ENCODE results near the gene SLC6A9.

Gene SLC6A9

DNA sequence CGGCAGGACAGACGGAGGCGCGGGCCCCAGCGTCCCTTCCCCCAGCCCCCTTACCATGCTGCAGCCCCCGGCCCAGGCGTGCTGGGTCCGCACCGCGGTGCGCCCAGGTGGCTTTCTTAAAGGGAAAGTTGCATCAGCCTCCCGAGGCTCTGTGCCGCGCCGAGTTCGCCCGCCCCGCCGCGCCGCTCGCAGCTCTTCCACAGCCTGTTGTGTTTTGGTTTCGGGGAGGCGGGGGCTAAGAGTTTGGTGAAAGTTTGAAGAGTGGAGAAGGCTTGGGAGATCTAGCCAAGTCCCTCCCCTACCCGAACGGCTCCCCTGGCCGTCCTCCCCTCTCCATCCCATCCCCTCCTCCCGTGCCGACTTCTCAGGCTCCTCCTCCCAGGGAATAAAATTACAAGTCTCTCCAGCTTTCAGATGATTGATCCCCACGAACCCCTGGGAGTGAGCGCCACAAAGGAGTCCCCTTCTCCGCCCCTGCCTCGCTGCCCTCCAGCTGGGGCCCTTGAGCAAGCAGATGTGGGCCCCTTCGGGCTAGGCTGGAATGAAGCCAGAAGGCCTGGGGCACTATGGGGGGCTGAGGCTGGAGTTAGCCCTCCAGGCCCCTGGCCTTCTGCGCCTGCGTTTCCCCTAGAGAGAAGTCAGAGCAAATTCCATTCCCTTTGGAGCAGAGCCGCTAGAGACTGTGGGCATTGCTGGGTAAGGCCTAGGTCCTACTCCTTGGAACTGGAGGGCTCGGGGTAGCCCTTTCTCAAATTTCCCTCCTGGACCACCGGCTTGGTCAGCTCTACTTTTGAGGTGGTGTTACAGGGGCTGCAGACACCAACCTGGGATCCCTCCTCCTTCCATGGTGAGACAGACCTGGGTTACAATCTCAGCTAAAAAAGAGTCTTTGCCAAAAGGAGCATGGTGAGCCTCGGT is at the start of gene SLC6A9:
Gene SLC6A9 (minus strand): TSS at position 211 of the 918 bp plus-strand sequence. CDS start 7,185 bp downstream, outside the sequence.
- H3K4me3 Mint-ChIP-seq, result peak within 1 kb of the TSS; percentile 89 to 92
- peaks cover 52% of the 10 kb centered on the region for H3K4me1 Mint-ChIP-seq
- ATAC-seq, result peak; percentile 30
- DNase-seq, result peak; percentile 57 to 66
- no peaks in the 10 kb centered on the region for H3K9me3 Mint-ChIP-seq
- peak within 1 kb of the TSS; percentile 97 to 99 for H3K27ac Mint-ChIP-seq
- no peaks in the 10 kb centered on the region for H3K27me3 Mint-ChIP-seq

DNA sequence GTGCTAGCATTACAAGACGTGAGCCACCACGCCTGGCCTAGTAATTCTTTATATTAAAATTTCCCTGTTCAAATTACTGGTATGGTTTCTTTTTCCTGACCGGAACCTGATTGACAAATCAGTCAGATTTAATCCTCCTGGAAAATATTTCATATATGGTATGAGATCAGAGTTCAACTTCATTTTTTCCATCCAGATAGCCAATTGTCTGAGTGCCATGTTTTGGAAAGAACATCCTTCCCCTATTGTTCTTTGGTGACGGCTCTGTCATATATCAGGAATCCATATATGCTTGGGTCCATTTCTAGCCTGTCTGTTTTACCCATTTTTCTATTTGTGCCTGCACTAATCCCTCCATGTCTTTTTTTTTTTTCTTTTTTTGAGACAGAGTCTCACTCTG is 48.3 kb upstream of the SLC6A9 start:
- Mint-ChIP-seq H3K9me3 (no peaks in the 10 kb centered on the region), H3K4me3 (no peak overlapping the region), H3K27me3 (peaks cover 18% of the 10 kb centered on the region), H3K27ac (no peak overlapping the region), H3K4me1 (no peaks in the 10 kb centered on the region)
- no peak for ATAC-seq
- no peak for DNase-seq

DNA sequence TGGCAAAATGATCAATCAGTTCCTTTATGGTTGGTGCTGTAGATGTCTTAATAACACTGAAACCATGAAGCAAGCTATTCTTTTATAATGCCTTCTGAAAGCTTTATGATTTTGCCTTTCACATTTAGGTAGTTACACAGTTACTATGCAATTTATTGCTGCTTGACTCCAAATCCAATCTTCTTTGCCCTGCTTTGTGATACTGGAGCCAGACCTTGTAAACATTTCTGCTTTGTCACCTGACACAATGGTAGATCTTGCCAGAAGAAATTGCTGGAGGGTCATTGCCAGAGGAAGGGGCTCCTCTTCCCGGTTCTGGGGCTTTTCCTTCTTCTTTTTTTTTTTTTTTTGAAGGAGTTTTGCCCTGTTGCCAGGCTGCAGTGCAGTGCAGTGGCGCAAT is 46.8 kb upstream of the SLC6A9 start:
- peaks cover 18% of the 10 kb centered on the region for H3K27me3 Mint-ChIP-seq
- H3K27ac Mint-ChIP-seq, result peak overlapping the region in 1 of 2 donors; percentile 55
- no peak overlapping the region for H3K4me3 Mint-ChIP-seq
- ATAC-seq (no peak), DNase-seq (no peak)
- no peaks in the 10 kb centered on the region for H3K4me1 Mint-ChIP-seq
- H3K9me3 Mint-ChIP-seq, result no peaks in the 10 kb centered on the region

DNA sequence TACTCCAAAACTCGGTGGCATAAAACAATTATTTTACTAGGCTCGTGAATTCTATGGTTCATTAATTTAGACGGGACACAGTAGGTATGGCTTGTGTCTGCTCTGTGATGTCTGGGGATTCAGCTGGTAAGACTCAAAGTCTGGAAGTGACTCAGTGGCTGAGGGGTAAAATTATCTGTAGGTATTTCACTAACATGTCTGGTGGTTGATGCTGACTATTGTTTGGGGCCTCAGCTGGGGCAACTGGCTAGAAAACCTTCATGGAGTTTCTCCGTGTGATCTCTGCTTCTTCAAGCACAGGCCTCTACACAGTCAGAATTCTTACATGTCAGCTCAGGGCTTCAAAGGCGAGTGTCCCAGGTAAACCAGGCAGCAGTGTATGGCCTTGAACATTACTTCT is 46.2 kb upstream of the SLC6A9 start:
- peaks cover 18% of the 10 kb centered on the region for H3K27me3 Mint-ChIP-seq
- ATAC-seq (no peak), DNase-seq (no peak)
- no peak overlapping the region for H3K4me3 Mint-ChIP-seq
- H3K9me3 Mint-ChIP-seq, result no peaks in the 10 kb centered on the region
- peak overlapping the region in 1 of 2 donors; percentile 30 for H3K27ac Mint-ChIP-seq
- H3K4me1 Mint-ChIP-seq, result no peaks in the 10 kb centered on the region

DNA sequence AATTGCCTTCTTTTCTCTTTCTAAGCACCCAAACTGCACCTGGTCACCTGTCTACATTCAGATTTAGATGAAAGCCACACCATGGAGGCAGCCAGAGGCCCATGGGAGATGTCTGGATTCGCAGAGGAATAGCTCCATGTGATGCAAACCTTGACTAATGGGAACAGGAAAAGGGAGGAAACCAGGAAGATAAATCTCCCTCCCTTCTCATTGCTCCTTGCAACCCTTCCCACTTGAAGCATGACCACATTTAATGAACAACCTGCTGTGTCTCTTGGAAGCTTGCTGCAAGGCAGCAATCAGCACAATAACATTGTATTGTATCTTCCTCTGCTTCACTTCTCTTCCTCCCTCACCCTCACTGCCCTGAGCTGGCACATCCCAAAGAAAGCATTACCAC is 44.8 kb upstream of the SLC6A9 start:
- H3K4me3 Mint-ChIP-seq, result no peak overlapping the region
- H3K27ac Mint-ChIP-seq, result no peak overlapping the region
- peaks cover 6% of the 10 kb centered on the region for H3K4me1 Mint-ChIP-seq
- H3K9me3 Mint-ChIP-seq, result no peaks in the 10 kb centered on the region
- peaks cover 25% of the 10 kb centered on the region for H3K27me3 Mint-ChIP-seq
- DNase-seq (no peak), ATAC-seq (no peak)

DNA sequence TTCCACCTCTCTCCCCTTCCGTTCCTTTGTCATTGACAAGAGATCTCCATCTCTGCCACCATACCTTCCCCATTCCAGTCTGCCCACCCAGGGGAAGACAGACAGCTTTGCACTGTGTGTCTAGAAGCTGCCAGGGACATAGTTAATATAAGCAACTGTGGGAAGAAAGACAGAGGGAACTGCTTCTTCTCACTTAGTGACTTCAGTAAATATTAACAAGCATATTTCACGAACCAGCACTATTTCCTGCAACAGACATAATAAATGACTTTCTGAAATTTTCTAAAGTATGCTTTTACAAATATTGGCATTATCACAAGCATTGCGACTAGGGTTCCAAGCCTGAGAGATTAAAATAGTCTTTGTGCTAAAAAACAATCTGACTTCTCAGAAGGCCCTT is 43.2 kb upstream of the SLC6A9 start:
- Mint-ChIP-seq H3K4me1 (peaks cover 6% of the 10 kb centered on the region), H3K27ac (no peak overlapping the region), H3K27me3 (peaks cover 28% of the 10 kb centered on the region), H3K9me3 (no peaks in the 10 kb centered on the region), H3K4me3 (no peak overlapping the region)
- ATAC-seq (no peak), DNase-seq (no peak)

DNA sequence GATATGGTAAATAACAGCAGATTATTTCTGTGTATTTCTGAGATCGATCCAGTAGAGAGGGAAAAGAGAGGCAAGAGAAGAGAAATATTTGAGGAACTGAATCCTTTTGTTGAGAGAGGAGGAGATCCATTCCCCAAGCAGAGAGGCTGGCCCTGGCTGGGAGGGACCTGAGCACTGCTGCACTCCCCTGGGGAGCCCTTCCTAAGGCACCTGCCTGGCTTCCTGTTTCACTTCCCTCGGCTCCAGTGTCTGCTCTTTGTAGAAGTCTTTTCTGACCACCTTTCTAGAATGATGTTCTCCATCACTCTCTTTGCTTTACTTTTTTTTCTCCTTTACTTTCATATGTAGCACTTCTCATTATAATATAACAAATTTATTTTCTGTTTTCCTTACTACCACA is 42.3 kb upstream of the SLC6A9 start:
- DNase-seq, result no peak
- Mint-ChIP-seq H3K4me3 (no peak overlapping the region), H3K4me1 (peaks cover 6% of the 10 kb centered on the region), H3K9me3 (no peaks in the 10 kb centered on the region), H3K27ac (no peak overlapping the region), H3K27me3 (peaks cover 22% of the 10 kb centered on the region)
- no peak for ATAC-seq

DNA sequence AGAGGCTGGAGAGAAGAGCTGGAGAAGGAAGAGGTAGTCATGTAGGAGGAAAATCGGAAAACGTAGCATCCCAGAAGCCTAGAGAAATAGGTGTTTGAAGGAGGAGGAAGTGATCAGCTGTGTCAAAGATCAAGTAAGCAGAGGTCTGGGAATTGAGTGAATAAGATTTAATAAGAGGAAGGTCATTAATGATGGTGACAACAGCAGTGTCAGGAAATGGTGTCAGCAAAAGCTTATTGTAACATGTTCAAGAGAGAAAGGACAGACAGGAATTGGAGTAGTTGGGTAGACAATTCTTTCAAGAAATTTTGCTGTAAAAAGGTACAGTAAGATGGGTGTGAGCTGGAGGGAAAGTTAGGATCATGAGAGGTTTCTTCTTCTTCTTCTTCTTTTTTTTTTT is 41.6 kb upstream of the SLC6A9 start:
- DNase-seq, result no peak
- no peak overlapping the region for H3K27ac Mint-ChIP-seq
- no peaks in the 10 kb centered on the region for H3K9me3 Mint-ChIP-seq
- no peak for ATAC-seq
- H3K27me3 Mint-ChIP-seq, result peaks cover 17% of the 10 kb centered on the region
- H3K4me3 Mint-ChIP-seq, result no peak overlapping the region
- peaks cover 6% of the 10 kb centered on the region for H3K4me1 Mint-ChIP-seq

DNA sequence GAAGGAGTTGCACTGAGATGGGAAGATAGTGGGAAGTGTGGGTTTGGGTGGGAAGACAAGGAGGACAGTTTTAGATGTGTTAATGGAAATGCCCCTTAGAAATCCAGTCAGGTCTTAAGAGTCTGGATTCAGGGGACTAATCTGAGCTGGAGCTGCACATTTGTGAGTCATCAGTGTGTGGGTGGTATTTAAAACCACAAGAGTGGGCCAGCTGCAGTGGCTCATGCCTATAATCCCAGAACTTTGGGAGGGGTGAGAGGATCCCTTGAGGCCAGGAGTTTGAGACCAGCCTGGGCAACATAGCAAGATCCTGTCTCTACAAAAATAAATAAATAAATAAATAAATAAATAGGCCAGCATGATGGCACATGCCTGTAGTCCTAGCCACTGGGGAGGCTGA is 40.9 kb upstream of the SLC6A9 start:
- Mint-ChIP-seq H3K27ac (no peak overlapping the region), H3K4me3 (no peak overlapping the region), H3K4me1 (peaks cover 6% of the 10 kb centered on the region), H3K27me3 (peaks cover 22% of the 10 kb centered on the region), H3K9me3 (no peaks in the 10 kb centered on the region)
- ATAC-seq (no peak), DNase-seq (no peak)

DNA sequence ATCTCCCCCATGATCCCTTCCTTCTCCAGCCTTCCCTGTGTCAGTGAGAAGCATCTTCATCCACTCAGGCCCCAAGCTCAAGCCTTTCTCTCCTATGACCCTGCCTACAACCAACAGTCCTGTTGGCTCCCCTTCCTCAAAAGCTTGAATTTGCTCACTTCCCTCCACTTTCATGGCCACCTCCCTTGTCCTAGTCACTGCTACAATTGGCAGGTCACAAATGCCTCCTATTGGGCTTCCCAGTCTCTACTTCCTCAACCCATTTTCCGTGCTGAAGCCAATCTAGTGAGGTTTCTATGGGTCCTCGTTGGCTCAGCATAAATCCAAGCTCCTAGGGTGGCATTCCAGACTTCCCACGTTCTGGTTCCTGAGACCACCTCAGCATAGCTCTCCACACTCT is 40.2 kb upstream of the SLC6A9 start:
- Mint-ChIP-seq H3K4me3 (no peak overlapping the region), H3K4me1 (peaks cover 6% of the 10 kb centered on the region), H3K9me3 (no peaks in the 10 kb centered on the region), H3K27me3 (peaks cover 24% of the 10 kb centered on the region), H3K27ac (peak overlapping the region in 1 of 2 donors; percentile 1)
- DNase-seq (no peak), ATAC-seq (no peak)

DNA sequence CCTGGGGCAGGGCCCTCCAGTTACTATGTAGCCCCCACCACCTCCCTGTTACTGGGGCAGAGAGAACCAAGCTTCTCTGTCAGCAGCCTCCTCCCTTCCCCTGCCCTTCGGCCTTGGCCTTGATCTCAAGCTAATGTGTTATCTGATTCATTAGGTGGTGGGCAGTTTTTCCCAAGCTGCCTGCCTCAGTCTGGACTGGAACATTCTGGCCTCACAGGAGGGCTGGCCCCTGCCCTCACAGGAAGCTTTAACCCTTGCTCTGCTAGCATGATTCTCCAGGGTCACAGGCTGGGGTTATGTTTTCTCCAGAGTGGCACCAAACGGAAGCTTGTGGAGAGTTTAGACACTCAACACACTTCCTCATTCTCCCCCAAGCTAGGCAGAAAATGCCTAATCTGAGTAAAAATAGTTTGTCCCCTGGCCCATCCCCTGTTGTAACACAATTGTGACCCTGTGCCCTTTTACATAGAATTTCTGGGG is 37.2 kb upstream of the SLC6A9 start:
- Mint-ChIP-seq H3K27ac (no peak overlapping the region), H3K4me3 (no peak overlapping the region), H3K27me3 (peaks cover 24% of the 10 kb centered on the region), H3K4me1 (peaks cover 6% of the 10 kb centered on the region), H3K9me3 (no peaks in the 10 kb centered on the region)
- no peak for DNase-seq
- no peak for ATAC-seq

DNA sequence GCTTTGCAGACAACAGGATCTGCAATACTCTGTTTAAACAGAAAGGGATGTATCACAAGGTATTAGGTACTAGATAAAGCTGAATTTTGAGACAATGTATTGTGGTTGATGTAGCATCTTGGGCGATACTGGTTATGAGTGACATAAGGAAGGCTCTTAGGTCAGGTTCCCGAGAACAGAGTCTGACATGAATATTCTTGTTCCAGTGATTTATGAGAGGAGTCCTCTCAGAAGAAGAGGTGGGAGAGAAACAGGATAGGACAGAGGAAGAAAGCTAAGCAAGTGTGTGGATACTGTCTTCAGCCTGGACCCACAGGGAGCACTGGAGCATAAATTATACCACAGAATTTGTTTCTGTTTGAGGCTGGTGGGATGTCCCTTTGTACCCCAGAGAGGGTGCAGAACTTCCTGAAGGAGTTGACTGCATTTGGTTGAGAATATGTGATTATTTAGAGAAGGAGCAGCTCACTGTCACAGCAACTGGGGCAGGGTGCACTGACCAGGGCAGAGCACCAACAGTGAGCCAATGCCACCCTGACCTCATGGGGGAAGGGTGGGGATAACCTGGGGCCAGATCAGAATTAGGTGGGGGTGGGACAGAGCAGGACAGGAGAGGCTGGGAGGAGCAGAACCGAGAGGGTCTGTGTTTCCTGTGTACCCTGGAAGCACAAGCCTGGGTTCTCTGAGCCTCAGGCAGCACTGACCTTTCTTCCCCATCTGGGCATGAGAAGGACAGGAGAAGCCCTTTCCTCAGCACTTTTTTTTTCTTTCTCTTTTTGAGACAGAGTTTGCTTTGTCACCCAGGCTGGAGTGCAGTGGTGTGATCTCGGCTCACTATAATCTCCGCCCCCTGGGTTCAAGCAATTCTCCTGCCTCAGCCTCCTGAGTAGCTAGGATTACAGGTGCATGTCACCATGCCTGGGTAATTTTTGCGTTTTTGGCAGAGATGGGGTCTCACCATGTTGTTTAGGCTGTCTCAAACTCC is 36.3 kb upstream of the SLC6A9 start:
- DNase-seq, result no peak
- no peak overlapping the region for H3K4me3 Mint-ChIP-seq
- peaks cover 25% of the 10 kb centered on the region for H3K27me3 Mint-ChIP-seq
- no peak for ATAC-seq
- H3K4me1 Mint-ChIP-seq, result peaks cover 6% of the 10 kb centered on the region
- H3K27ac Mint-ChIP-seq, result no peak overlapping the region
- no peaks in the 10 kb centered on the region for H3K9me3 Mint-ChIP-seq

DNA sequence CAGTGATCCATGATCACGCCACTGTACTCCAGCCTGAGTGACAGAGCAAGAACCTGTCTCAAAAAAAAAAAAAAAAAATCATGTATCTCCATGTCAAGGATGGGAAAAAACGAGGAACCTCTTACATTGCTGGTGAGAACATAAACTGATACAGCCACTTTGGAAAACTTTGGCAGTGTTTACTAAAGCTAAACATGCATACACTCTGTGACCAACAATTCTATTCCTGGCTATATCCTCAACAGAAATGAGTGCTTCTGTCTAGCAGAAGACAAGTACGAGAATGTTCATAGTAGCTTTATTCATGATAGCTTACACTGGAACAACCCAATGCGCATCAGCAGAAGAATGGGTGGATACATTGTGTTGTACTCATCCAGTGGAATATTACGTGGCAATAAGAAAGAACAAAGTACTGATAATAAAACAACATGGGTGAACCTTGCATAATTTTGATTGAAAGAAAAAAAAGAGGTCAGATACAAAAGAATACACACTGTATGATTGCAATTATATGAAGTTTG is 31.5 kb upstream of the SLC6A9 start:
- Mint-ChIP-seq H3K27ac (no peak overlapping the region), H3K4me1 (no peaks in the 10 kb centered on the region), H3K27me3 (peaks cover 15% of the 10 kb centered on the region), H3K4me3 (no peak overlapping the region), H3K9me3 (no peaks in the 10 kb centered on the region)
- no peak for DNase-seq
- ATAC-seq, result no peak

DNA sequence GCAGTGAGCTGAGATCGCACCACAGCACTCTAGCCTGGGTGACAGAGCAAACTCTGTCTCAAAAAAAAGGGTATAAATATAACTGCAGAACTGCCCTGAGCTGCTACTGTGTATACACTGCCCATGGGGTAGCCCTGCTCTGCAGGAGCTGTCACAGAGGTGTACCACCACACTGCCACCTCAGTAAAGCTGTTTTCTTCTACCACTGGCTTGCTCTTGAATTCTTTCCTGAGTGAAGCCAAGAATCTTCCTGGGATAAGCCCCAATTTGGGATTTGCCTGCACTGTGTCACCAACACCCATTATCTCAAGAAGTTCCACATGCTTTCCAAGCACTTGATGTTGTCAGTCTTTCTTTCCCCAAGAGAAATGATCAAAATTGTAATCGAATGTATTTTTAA is 30.6 kb upstream of the SLC6A9 start:
- H3K4me3 Mint-ChIP-seq, result no peak overlapping the region
- no peak overlapping the region for H3K27ac Mint-ChIP-seq
- H3K9me3 Mint-ChIP-seq, result no peaks in the 10 kb centered on the region
- no peak for DNase-seq
- no peak for ATAC-seq
- no peaks in the 10 kb centered on the region for H3K4me1 Mint-ChIP-seq
- H3K27me3 Mint-ChIP-seq, result peaks cover 7% of the 10 kb centered on the region

DNA sequence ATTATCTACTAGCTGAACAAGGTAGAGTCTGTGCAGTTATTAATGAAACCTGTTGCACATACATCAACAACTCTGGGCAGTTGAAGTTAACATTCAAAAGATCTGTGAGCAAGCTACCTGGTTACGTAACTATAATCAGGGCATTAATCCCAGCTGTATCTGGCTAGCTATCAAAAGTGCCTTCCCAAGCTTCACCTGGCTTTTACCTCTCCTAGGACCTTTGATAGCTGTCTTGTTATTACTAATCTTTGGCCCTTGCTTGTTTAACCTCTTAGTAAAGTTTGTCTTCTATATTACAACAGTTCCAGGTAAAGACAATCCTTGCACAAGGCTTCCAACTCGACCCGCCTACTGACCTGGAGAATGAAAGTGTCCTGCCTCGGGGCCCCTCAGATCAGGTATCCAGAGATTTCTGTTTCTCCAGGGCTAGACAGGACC is 29.6 kb upstream of the SLC6A9 start:
- Mint-ChIP-seq H3K9me3 (no peaks in the 10 kb centered on the region), H3K4me3 (no peak overlapping the region), H3K4me1 (no peaks in the 10 kb centered on the region), H3K27ac (no peak overlapping the region), H3K27me3 (peaks cover 7% of the 10 kb centered on the region)
- ATAC-seq, result no peak
- DNase-seq, result no peak
